Natural killer cell treated with Interleukin-12 subunit alpha and Interleukin-12 subunit beta and Interleukin-15 and Interleukin-18, amount 100 ng/mL, for 72 hours (primary cell): ENCODE data around the gene CKAP2L. TPM values are rescaled to one million over a fixed set of nuclear protein-coding genes. Genes with fewer than 3 reads are reported as not detected.

Source experiments
- ATAC-seq, 2 donors: fragments of 150-1000 bp; cut with Tn5 transposase in 1 of 2; sonication (Bioruptor Pico), chemical (Tn5 transposase) in 1 of 2; 2 replicates each; pipeline ENCODE4 v1.10.0; 2021
- DNase-seq: peaks from one replicate; pipeline ENCODE4 v3.0.0; 2022; ENCODE audit warnings: low spot score
- H3K27ac Mint-ChIP-seq, 2 donors: 1 replicate in 1 of 2; 2 replicates in 1 of 2; pipeline ENCODE4 v1.8.0; 2022; ENCODE audit warnings: mixed read lengths in 2 of 2, mild to moderate bottlenecking in 1 of 2, moderate library complexity in 1 of 2
- H3K27me3 Mint-ChIP-seq, 2 donors: 1 replicate in 1 of 2; 2 replicates in 1 of 2; pipeline ENCODE4 v1.8.0; 2022; ENCODE audit warnings: mixed read lengths in 2 of 2
- H3K36me3 Mint-ChIP-seq: one replicate; pipeline ENCODE4 v1.8.0; 2022; ENCODE audit warnings: mixed read lengths
- H3K4me1 Mint-ChIP-seq, 2 donors: 1 replicate in 1 of 2; 2 replicates in 1 of 2; pipeline ENCODE4 v1.8.0; 2022; ENCODE audit warnings: low read depth in 2 of 2, mixed read lengths in 2 of 2, mild to moderate bottlenecking in 1 of 2
- H3K4me3 Mint-ChIP-seq: one replicate; pipeline ENCODE4 v1.8.0; 2022; ENCODE audit warnings: mixed read lengths
- H3K9me3 Mint-ChIP-seq: 2 replicates; pipeline ENCODE4 v1.8.0; 2022; ENCODE audit warnings: mixed read lengths
- total RNA-seq, 2 donors: library from RNA; stranded (reverse); gene quantifications; one replicate each; pipeline ENCODE4 v1.2.3, GENCODE V29; 2022

The CKAP2L gene
- total RNA-seq, 2 donors from 2014 or later, result 26.8 to 45.7 TPM

- ATAC-seq (no peak), DNase-seq (no peak)
- H3K4me1 Mint-ChIP-seq, result peaks cover 41 to 47% of the 10 kb centered on the region in 2 donors
- no peaks in the 10 kb centered on the region for H3K27me3 Mint-ChIP-seq
- H3K9me3 Mint-ChIP-seq, result peaks cover 4% of the 10 kb centered on the region
- H3K27ac Mint-ChIP-seq, result peak overlapping the region; percentile 47 to 87
- no peaks in the 10 kb centered on the region for H3K36me3 Mint-ChIP-seq
- H3K4me3 Mint-ChIP-seq, result peak overlapping the region; percentile 64
These were observed 3.4 kb upstream of the CKAP2L start for GRCh38 chr2:112767693-112768330.

- ATAC-seq (no peak), DNase-seq (no peak)
- Mint-ChIP-seq H3K4me1 (peaks cover 41 to 47% of the 10 kb centered on the region in 2 donors), H3K4me3 (peak overlapping the region; percentile 95), H3K27me3 (no peaks in the 10 kb centered on the region), H3K36me3 (peaks cover 4% of the 10 kb centered on the region), H3K27ac (peak overlapping the region; percentile 84 to 85), H3K9me3 (peaks cover 4% of the 10 kb centered on the region)
These were observed 842 bp upstream of the CKAP2L start for GRCh38 chr2:112765251-112765650.

GRCh38 chr2:112762276-112762675 lies 2.1 kb downstream of the CKAP2L start:
- H3K27ac Mint-ChIP-seq, result no peak overlapping the region
- peaks cover 29 to 34% of the 10 kb centered on the region in 2 donors for H3K4me1 Mint-ChIP-seq
- no peak for DNase-seq
- H3K36me3 Mint-ChIP-seq, result peaks cover 10% of the 10 kb centered on the region
- peak overlapping the region; percentile 8 for H3K4me3 Mint-ChIP-seq
- no peaks in the 10 kb centered on the region for H3K9me3 Mint-ChIP-seq
- H3K27me3 Mint-ChIP-seq, result no peaks in the 10 kb centered on the region
- ATAC-seq, result no peak

GRCh38 chr2:112760149-112760548 lies 4.3 kb downstream of the CKAP2L start:
- no peak overlapping the region for H3K27ac Mint-ChIP-seq
- no peak overlapping the region for H3K4me3 Mint-ChIP-seq
- H3K36me3 Mint-ChIP-seq, result peaks cover 24% of the 10 kb centered on the region
- DNase-seq (no peak), ATAC-seq (no peak)
- no peaks in the 10 kb centered on the region for H3K9me3 Mint-ChIP-seq
- peaks cover 32 to 38% of the 10 kb centered on the region in 2 donors for H3K4me1 Mint-ChIP-seq
- no peaks in the 10 kb centered on the region for H3K27me3 Mint-ChIP-seq

- no peaks in the 10 kb centered on the region for H3K9me3 Mint-ChIP-seq
- no peak overlapping the region for H3K4me3 Mint-ChIP-seq
- H3K4me1 Mint-ChIP-seq, result peaks cover 37 to 38% of the 10 kb centered on the region in 2 donors
- no peak for ATAC-seq
- H3K27me3 Mint-ChIP-seq, result no peaks in the 10 kb centered on the region
- H3K27ac Mint-ChIP-seq, result no peak overlapping the region
- no peak for DNase-seq
- H3K36me3 Mint-ChIP-seq, result peaks cover 37% of the 10 kb centered on the region
These were observed 5.7 kb downstream of the CKAP2L start for GRCh38 chr2:112758711-112759110.

GRCh38 chr2:112757265-112757664 lies 7.1 kb downstream of the CKAP2L start:
- H3K27me3 Mint-ChIP-seq, result no peaks in the 10 kb centered on the region
- no peaks in the 10 kb centered on the region for H3K9me3 Mint-ChIP-seq
- H3K36me3 Mint-ChIP-seq, result peaks cover 35% of the 10 kb centered on the region
- DNase-seq, result peak; percentile 80
- H3K4me1 Mint-ChIP-seq, result peaks cover 40 to 42% of the 10 kb centered on the region in 2 donors
- H3K4me3 Mint-ChIP-seq, result no peak overlapping the region
- peak overlapping the region in 1 of 2 donors; percentile 61 for H3K27ac Mint-ChIP-seq
- ATAC-seq, result peak; percentile 48 to 83

GRCh38 chr2:112756207-112756606 lies 8.2 kb downstream of the CKAP2L start:
- Mint-ChIP-seq H3K27ac (peak overlapping the region; percentile 5 to 85), H3K36me3 (peaks cover 32% of the 10 kb centered on the region), H3K4me1 (peaks cover 42 to 44% of the 10 kb centered on the region in 2 donors), H3K4me3 (no peak overlapping the region), H3K9me3 (no peaks in the 10 kb centered on the region), H3K27me3 (no peaks in the 10 kb centered on the region)
- ATAC-seq, result no peak
- no peak for DNase-seq

GRCh38 chr2:112755444-112755843 lies 9.0 kb downstream of the CKAP2L start:
- Mint-ChIP-seq H3K4me1 (peaks cover 44 to 47% of the 10 kb centered on the region in 2 donors), H3K27me3 (no peaks in the 10 kb centered on the region), H3K27ac (peak overlapping the region; percentile 5 to 85), H3K36me3 (peaks cover 32% of the 10 kb centered on the region), H3K4me3 (no peak overlapping the region), H3K9me3 (no peaks in the 10 kb centered on the region)
- ATAC-seq, result peak; percentile 54 to 71
- DNase-seq, result no peak

- Mint-ChIP-seq H3K9me3 (no peaks in the 10 kb centered on the region), H3K36me3 (peaks cover 32% of the 10 kb centered on the region), H3K4me1 (peaks cover 53 to 56% of the 10 kb centered on the region in 2 donors), H3K27ac (peak overlapping the region; percentile 5 to 85), H3K27me3 (no peaks in the 10 kb centered on the region), H3K4me3 (peak overlapping the region; percentile 3)
- ATAC-seq (no peak), DNase-seq (no peak)
These were observed 9.8 kb downstream of the CKAP2L start for GRCh38 chr2:112754564-112754963.

GRCh38 chr2:112752667-112753066 lies 11.7 kb downstream of the CKAP2L start:
- Mint-ChIP-seq H3K4me3 (peak overlapping the region; percentile 47), H3K36me3 (peaks cover 27% of the 10 kb centered on the region)

GRCh38 chr2:112751451-112752197 lies 12.8 kb downstream of the CKAP2L start:
- Mint-ChIP-seq H3K27ac (peak overlapping the region in 1 of 2 donors; percentile 85), H3K36me3 (peaks cover 27% of the 10 kb centered on the region), H3K27me3 (no peaks in the 10 kb centered on the region), H3K9me3 (no peaks in the 10 kb centered on the region), H3K4me3 (no peak overlapping the region), H3K4me1 (peaks cover 49 to 52% of the 10 kb centered on the region in 2 donors)
- ATAC-seq (no peak), DNase-seq (no peak)

More at GRCh38 chr2:112752667-112753066, 11.7 kb downstream of the CKAP2L start:
- Mint-ChIP-seq H3K9me3 (no peaks in the 10 kb centered on the region), H3K27me3 (no peaks in the 10 kb centered on the region), H3K4me1 (peaks cover 49 to 54% of the 10 kb centered on the region in 2 donors), H3K27ac (peak overlapping the region; percentile 24 to 85)
- DNase-seq (peak; percentile 63), ATAC-seq (peak; percentile 61)

GRCh38 chr2:112750560-112750843 lies 13.9 kb downstream of the CKAP2L start:
- H3K9me3 Mint-ChIP-seq, result no peaks in the 10 kb centered on the region
- H3K27ac Mint-ChIP-seq, result peak overlapping the region; percentile 71 to 85
- H3K4me1 Mint-ChIP-seq, result peaks cover 40 to 44% of the 10 kb centered on the region in 2 donors
- H3K27me3 Mint-ChIP-seq, result no peaks in the 10 kb centered on the region
- ATAC-seq (no peak), DNase-seq (no peak)
- peak overlapping the region; percentile 54 for H3K4me3 Mint-ChIP-seq
- peaks cover 16% of the 10 kb centered on the region for H3K36me3 Mint-ChIP-seq

GRCh38 chr2:112749755-112750559 lies 14.5 kb downstream of the CKAP2L start:
- Mint-ChIP-seq H3K27ac (peak overlapping the region; percentile 71 to 85), H3K27me3 (no peaks in the 10 kb centered on the region), H3K9me3 (no peaks in the 10 kb centered on the region), H3K36me3 (peaks cover 13% of the 10 kb centered on the region), H3K4me1 (peaks cover 36 to 40% of the 10 kb centered on the region in 2 donors), H3K4me3 (peak overlapping the region; percentile 54)
- peak; percentile 89 for DNase-seq
- ATAC-seq, result peak; percentile 88 to 90
